ENCODE results near the gene AQP12A. TPM values are rescaled to one million over a fixed set of nuclear protein-coding genes. Genes with fewer than 3 reads are reported as not detected.

Gene AQP12A
- total RNA-seq, 1 experiment from 2014 or later: not detected

- H3K27ac ChIP-seq: no peak overlapping the region
- no peaks in the 10 kb centered on the region for H3K36me3 ChIP-seq
- peaks cover 43% of the 10 kb centered on the region for H3K27me3 ChIP-seq (replicated peaks)
- H3K4me3 ChIP-seq: no peak overlapping the region
- no peak for DNase-seq (ENCODE audit: low read depth in 1 of 2, low spot score in 2 of 2)
- no peaks in the 10 kb centered on the region for H3K9me3 ChIP-seq (replicated peaks)
- H3K4me1 ChIP-seq (replicated peaks): no peaks in the 10 kb centered on the region
Observed at GRCh38 chr2:240701736-240702639, 10.3 kb downstream of the AQP12A start.

- Histone ChIP-seq H3K27ac (no peak overlapping the region), H3K9me3 (replicated peaks) (no peaks in the 10 kb centered on the region), H3K4me3 (no peak overlapping the region), H3K36me3 (no peaks in the 10 kb centered on the region), H3K27me3 (replicated peaks) (peaks cover 50% of the 10 kb centered on the region), H3K4me1 (replicated peaks) (no peaks in the 10 kb centered on the region)
- no peak for DNase-seq (ENCODE audit: low read depth in 1 of 2, low spot score in 2 of 2)
Observed at GRCh38 chr2:240702640-240703011, 11.0 kb downstream of the AQP12A start.

- Histone ChIP-seq H3K4me1 (replicated peaks) (no peaks in the 10 kb centered on the region), H3K27me3 (replicated peaks) (peaks cover 59% of the 10 kb centered on the region)
Observed at GRCh38 chr2:240703417-240704341, 12.0 kb downstream of the AQP12A start.

GRCh38 chr2:240704651-240705050 lies 13.0 kb downstream of the AQP12A start:
- H3K27me3 ChIP-seq (replicated peaks): peaks cover 68% of the 10 kb centered on the region
- no peak overlapping the region for H3K27ac ChIP-seq
- no peaks in the 10 kb centered on the region for H3K9me3 ChIP-seq (replicated peaks)
- no peaks in the 10 kb centered on the region for H3K36me3 ChIP-seq
- DNase-seq (ENCODE audit: low read depth in 1 of 2, low spot score in 2 of 2): no peak
- no peak overlapping the region for H3K4me3 ChIP-seq
- H3K4me1 ChIP-seq (replicated peaks): no peaks in the 10 kb centered on the region

More at GRCh38 chr2:240703417-240704341, 12.0 kb downstream of the AQP12A start:
- DNase-seq (ENCODE audit: low read depth in 1 of 2, low spot score in 2 of 2): no peak
- Histone ChIP-seq H3K9me3 (replicated peaks) (no peaks in the 10 kb centered on the region), H3K27ac (no peak overlapping the region), H3K4me3 (no peak overlapping the region), H3K36me3 (no peaks in the 10 kb centered on the region)

GRCh38 chr2:240705204-240705791 lies 13.6 kb downstream of the AQP12A start:
- H3K27me3 ChIP-seq (replicated peaks): peaks cover 70% of the 10 kb centered on the region

GRCh38 chr2:240707043-240707756 lies 15.5 kb downstream of the AQP12A start:
- Histone ChIP-seq H3K4me3 (no peak overlapping the region), H3K27me3 (replicated peaks) (peaks cover 73% of the 10 kb centered on the region), H3K36me3 (no peaks in the 10 kb centered on the region), H3K27ac (no peak overlapping the region), H3K4me1 (replicated peaks) (no peaks in the 10 kb centered on the region), H3K9me3 (replicated peaks) (no peaks in the 10 kb centered on the region)
- DNase-seq (ENCODE audit: low read depth in 1 of 2, low spot score in 2 of 2): no peak

More at GRCh38 chr2:240705204-240705791, 13.6 kb downstream of the AQP12A start:
- DNase-seq (ENCODE audit: low read depth in 1 of 2, low spot score in 2 of 2): no peak
- H3K27ac ChIP-seq: no peak overlapping the region
- H3K4me3 ChIP-seq: no peak overlapping the region
- H3K4me1 ChIP-seq (replicated peaks): no peaks in the 10 kb centered on the region
- H3K9me3 ChIP-seq (replicated peaks): no peaks in the 10 kb centered on the region
- H3K36me3 ChIP-seq: no peaks in the 10 kb centered on the region

- H3K36me3 ChIP-seq: no peaks in the 10 kb centered on the region
- no peaks in the 10 kb centered on the region for H3K9me3 ChIP-seq (replicated peaks)
Observed at GRCh38 chr2:240707821-240708220, 16.2 kb downstream of the AQP12A start.

GRCh38 chr2:240708457-240708856 lies 16.8 kb downstream of the AQP12A start:
- DNase-seq (ENCODE audit: low read depth in 1 of 2, low spot score in 2 of 2): no peak
- H3K27me3 ChIP-seq (replicated peaks): peaks cover 73% of the 10 kb centered on the region
- H3K36me3 ChIP-seq: no peaks in the 10 kb centered on the region
- no peaks in the 10 kb centered on the region for H3K9me3 ChIP-seq (replicated peaks)
- H3K27ac ChIP-seq: no peak overlapping the region
- no peak overlapping the region for H3K4me3 ChIP-seq
- no peaks in the 10 kb centered on the region for H3K4me1 ChIP-seq (replicated peaks)

More at GRCh38 chr2:240707821-240708220, 16.2 kb downstream of the AQP12A start:
- no peak overlapping the region for H3K4me3 ChIP-seq
- DNase-seq (ENCODE audit: low read depth in 1 of 2, low spot score in 2 of 2): no peak
- H3K27ac ChIP-seq: no peak overlapping the region
- H3K4me1 ChIP-seq (replicated peaks): no peaks in the 10 kb centered on the region
- peaks cover 73% of the 10 kb centered on the region for H3K27me3 ChIP-seq (replicated peaks)

GRCh38 chr2:240711296-240711695 lies 19.6 kb downstream of the AQP12A start:
- Histone ChIP-seq H3K9me3 (replicated peaks) (no peaks in the 10 kb centered on the region), H3K27ac (no peak overlapping the region), H3K4me3 (no peak overlapping the region), H3K36me3 (no peaks in the 10 kb centered on the region), H3K27me3 (replicated peaks) (peaks cover 71% of the 10 kb centered on the region), H3K4me1 (replicated peaks) (no peaks in the 10 kb centered on the region)
- no peak for DNase-seq (ENCODE audit: low read depth in 1 of 2, low spot score in 2 of 2)

- H3K9me3 ChIP-seq (replicated peaks): no peaks in the 10 kb centered on the region
- no peak for DNase-seq (ENCODE audit: low read depth in 1 of 2, low spot score in 2 of 2)
- no peak overlapping the region for H3K27ac ChIP-seq
- H3K4me3 ChIP-seq: no peak overlapping the region
- H3K4me1 ChIP-seq (replicated peaks): no peaks in the 10 kb centered on the region
- peaks cover 71% of the 10 kb centered on the region for H3K27me3 ChIP-seq (replicated peaks)
- no peaks in the 10 kb centered on the region for H3K36me3 ChIP-seq
Observed at GRCh38 chr2:240711701-240712100, 20.0 kb downstream of the AQP12A start.

- no peak for DNase-seq (ENCODE audit: low read depth in 1 of 2, low spot score in 2 of 2)
- Histone ChIP-seq H3K4me1 (replicated peaks) (no peaks in the 10 kb centered on the region), H3K36me3 (no peaks in the 10 kb centered on the region), H3K4me3 (no peak overlapping the region), H3K27ac (no peak overlapping the region), H3K27me3 (replicated peaks) (peaks cover 71% of the 10 kb centered on the region), H3K9me3 (replicated peaks) (no peaks in the 10 kb centered on the region)
Observed at GRCh38 chr2:240712121-240712520, 20.5 kb downstream of the AQP12A start.

GRCh38 chr2:240713071-240713927 lies 21.6 kb downstream of the AQP12A start:
- DNase-seq (ENCODE audit: low read depth in 1 of 2, low spot score in 2 of 2): no peak
- H3K4me3 ChIP-seq: no peak overlapping the region
- H3K36me3 ChIP-seq: no peaks in the 10 kb centered on the region
- no peaks in the 10 kb centered on the region for H3K9me3 ChIP-seq (replicated peaks)
- H3K4me1 ChIP-seq (replicated peaks): no peaks in the 10 kb centered on the region
- H3K27ac ChIP-seq: no peak overlapping the region
- H3K27me3 ChIP-seq (replicated peaks): peaks cover 69% of the 10 kb centered on the region
